ENCODE measurements around the gene FAM98C.

- TF ChIP-seq CTCF (IDR thresholded peaks at IDR 0.05; ENCODE audit: borderline replicate concordance, extremely low read depth, low read length, poor library complexity, severe bottlenecking): no peak
- no peak for TF ChIP-seq EZH2 (IDR thresholded peaks at IDR 0.05; ENCODE audit: borderline replicate concordance, low read depth, low read length, severe bottlenecking)
These were observed 2.0 kb downstream of the FAM98C start for GRCh38 chr19:38404858-38405257.
